HG03045 (cell line): ENCODE measurements around the gene LRTM2.

Experiments used
- ATAC-seq: cut with Tn5 transposase; IDR thresholded peaks from one replicate; pipeline ENCODE4 v1.9.1; 2021; ENCODE audit warnings: mild to moderate bottlenecking, moderate library complexity; ENCODE audit not compliant: unreplicated experiment

Gene LRTM2

DNA sequence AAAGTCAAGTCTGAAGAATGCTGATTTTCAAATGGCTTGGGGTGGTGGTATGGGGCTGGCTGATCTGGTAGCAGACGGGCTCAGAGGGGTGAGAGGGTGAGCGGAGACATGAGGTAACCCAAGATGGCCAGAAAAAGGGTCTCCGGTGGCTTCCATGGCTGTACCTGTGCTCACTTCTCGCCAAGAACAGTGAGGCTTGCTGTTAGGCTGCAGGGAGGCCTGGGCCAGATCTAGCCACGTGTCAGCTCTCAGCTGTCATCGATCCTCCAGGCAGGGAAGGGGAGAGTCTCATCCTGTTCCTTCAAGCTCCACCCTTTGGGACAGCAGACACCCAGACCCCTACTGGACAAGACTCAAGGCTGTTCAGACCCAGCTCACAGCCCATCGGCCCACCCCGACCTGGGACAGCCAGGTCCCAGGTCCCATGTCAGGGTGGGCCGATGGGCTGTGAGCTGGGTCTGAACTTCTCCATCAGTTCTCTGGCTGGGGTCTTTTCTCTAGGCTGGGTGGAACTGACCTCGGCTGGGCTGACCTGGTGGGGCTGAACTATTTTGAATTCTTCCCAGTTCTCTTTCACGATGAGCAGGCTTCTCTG, 9.0 kb downstream of the LRTM2 start:
- no peak for ATAC-seq

DNA sequence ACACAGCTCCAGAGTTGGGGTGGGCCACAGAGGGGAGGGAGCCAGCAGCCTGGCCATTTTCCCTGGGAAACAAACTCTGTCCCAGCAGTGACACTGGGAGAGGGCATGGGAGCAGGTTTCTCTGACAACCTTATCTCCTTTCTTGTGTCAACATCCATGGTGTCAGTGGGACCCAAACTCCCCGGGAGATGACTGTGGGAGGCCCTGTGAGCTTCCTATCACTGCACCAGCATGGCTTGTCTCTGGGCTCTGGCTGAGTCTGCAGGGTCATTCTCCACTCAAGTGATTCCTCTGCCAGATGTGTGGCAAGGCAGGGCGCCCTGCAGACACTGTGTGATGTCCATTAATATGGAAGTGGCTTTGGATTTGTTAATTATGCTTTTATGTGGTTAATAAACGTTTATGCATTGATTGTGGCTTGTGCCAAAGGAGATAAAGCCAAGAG, 10.1 kb downstream of the LRTM2 start:
- ATAC-seq, result no peak

GRCh38 chr12:1830981-1831963, 10.9 kb downstream of the LRTM2 start:
- ATAC-seq, result no peak

GRCh38 chr12:1832801-1833595, 12.6 kb downstream of the LRTM2 start:
- no peak for ATAC-seq

GRCh38 chr12:1833596-1834028, 13.2 kb downstream of the LRTM2 start:
- no peak for ATAC-seq

DNA sequence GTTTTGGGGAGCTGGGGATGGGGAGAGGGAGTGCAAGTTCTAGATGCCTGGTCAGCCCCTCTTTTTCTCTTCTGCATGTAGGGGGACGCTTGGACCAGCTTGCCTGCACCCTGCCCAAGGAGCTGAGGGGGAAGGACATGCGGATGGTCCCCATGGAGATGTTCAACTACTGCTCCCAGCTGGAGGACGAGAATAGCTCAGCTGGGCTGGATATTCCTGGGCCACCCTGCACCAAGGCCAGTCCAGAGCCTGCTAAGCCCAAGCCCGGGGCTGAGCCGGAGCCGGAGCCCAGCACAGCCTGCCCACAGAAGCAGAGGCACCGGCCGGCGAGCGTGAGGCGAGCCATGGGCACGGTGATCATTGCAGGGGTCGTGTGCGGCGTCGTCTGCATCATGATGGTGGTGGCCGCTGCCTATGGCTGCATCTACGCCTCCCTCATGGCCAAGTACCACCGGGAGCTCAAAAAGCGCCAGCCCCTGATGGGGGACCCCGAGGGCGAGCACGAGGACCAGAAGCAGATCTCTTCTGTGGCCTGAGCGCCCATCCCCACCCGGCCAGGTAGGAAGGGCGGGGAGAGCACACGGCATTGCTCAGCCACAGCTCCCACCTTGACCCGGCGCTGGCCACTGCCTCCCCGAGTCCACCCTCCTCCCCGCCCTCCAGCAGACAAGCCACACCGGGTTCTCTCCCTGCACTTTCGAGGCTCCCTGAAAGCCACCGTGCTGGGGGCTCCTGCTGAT, 14.0 kb downstream of the LRTM2 start:
- no peak for ATAC-seq

DNA sequence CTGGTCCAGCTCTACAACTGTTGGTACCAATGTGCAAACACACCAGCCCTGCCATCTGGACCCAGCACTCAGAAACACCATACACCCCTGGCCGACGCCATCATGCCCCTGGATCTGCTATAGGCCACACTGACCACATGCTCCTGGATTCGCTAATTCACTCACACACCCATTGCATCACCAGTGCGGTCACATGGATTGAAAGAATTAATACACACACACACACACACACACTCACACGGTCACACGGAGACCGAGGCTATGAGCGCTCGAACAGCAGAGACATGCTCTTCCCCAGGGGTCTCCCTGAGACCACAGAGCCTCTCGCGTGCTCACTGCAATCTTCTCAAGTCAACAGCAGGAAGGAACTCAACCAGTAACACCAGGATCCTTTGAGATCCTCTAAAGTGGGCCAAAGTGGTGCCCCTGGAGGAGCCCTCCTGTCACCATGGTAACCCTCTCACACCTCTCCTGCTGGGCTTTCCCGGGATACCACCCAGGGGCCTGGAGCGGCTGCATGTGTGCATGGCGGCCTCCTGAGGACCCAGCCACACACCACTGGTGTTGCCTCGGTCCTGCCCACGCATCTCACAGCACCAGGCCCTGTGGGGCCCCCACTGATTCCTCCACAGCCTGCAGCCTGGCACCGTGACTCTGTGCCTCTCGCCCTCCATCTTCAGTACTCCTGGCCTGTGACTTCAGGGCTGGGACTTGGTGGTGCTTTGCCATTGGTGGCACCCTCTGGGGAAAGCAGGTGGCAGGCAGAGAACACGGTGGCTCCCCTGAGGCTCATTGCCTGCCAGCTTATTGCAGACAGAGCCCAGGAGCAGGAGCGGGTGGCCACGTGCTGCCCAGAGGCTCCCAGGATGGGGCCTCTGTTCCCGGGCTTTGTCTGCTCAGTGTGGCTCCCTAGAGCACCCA, 15.1 kb downstream of the LRTM2 start:
- no peak for ATAC-seq

DNA sequence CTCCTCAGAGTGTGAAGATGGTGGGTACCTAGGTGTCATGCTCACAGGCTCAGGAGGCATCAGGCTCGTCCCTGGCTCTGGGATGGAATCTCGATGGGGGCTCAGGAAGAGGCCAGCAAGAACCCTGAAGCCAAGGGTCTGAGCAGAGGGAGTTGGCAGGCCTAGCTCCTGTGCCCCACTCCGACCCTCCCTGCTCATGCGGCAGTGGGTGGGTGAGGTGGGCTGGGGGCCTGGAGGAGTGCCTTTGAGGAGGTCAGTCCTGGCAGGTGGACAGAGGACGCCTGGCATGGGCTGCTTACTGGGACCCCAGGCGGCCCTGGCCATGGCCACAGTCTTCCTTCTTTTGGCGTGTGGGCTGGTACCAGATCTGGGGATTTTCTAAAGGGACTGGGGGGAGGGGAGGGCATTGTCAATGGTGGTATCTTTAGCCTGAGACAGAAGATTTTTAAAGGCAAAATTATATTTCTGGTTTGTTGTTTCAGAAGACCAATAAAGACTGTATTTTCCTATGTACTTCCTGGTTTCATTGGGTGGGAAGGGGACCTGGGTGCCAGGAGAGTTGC, 16.0 kb downstream of the LRTM2 start:
- no peak for ATAC-seq

GRCh38 chr12:1836854-1837421, 16.6 kb downstream of the LRTM2 start:
- ATAC-seq, result no peak

DNA sequence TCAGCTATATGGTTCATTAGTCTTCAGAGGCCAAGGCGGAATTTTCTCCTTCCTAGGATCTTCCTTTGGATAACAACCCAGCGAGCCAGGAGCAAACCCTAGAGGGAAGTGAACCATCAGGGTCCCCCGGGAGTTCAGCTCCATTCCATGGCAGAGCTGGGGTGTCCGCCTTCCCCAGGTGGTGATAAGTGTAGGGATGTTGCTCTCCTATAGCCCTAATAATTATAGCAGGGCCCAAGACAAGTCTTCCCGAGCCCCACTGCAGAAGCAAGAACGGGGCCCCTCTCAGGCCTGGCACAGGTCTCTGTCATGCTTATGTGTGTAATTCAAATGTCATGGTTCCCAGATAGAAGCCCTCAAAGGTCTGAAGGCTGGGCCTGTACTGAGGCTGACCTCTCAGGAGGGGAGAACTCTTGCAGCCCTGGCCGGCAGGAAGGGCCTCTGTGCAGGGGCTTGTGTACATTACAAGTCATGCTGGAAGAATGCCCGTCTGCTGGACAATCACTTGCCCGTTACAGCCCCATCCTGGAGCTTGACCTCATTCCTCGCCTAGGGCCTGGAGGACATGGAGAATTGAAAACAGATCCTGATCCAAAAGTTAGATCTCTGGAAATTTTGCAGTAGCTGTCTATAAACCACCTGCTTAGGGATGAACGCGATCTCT, 17.3 kb downstream of the LRTM2 start:
- no peak for ATAC-seq

DNA sequence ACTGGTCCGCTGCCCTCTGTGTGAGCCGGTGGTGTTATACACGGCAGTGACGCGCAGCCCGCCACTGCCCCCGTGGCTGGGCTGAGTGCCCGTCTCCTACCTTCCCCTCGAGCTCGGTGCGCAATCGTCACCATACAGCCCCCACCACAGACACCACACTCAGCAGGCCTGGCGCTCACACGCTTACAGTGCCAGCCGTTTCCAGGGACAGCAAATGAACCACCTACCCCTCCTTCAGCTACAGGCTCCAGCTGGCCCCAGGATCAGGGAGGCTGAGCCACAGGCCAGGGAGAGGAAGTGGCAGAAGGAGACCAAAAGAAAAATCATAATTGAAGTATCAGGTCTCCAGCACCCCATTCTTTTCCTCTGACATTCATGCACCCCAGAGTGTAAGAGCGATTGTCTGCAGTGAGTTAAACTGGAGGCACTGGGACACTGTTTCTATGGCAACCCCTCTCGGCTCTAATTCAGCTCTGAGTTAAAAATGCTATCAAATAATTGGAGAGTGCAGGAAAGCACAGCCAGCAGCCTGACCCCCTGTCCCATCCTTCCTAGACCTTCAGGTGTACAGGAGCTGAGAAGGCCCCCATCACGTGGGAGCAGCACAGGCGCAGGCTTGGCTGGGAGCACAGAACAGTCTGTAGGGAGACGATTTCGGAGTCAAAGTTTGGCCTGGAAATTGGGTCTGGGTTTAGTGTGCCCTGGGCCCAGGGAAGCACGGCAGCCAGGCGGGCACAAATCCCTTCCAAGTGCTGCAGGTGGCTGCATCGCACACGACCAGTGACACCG, 18.0 kb downstream of the LRTM2 start:
- no peak for ATAC-seq

DNA sequence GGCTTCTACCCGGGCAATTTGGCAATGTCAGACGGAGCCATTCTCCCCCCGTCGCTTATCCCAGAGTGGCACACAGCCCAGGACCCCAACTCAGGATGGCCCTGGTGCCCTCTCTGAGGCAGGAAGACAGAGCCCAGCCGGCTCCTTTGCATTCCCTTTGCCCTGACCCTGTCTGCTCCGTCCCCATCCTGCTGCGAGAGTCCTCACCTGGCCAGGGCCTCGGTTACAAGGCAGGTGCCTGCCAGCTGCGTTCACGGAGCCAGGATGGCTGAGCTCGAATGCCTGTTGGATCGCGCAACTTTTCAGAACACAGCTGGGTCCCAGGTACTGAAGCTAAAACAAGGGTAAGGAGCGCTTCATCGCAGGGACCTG, 18.6 kb downstream of the LRTM2 start:
- no peak for ATAC-seq

- ATAC-seq, result no peak
Observed at GRCh38 chr12:1839464-1839863, 19.1 kb downstream of the LRTM2 start.

- no peak for ATAC-seq
Observed at GRCh38 chr12:1839956-1840951, 19.9 kb downstream of the LRTM2 start.

DNA sequence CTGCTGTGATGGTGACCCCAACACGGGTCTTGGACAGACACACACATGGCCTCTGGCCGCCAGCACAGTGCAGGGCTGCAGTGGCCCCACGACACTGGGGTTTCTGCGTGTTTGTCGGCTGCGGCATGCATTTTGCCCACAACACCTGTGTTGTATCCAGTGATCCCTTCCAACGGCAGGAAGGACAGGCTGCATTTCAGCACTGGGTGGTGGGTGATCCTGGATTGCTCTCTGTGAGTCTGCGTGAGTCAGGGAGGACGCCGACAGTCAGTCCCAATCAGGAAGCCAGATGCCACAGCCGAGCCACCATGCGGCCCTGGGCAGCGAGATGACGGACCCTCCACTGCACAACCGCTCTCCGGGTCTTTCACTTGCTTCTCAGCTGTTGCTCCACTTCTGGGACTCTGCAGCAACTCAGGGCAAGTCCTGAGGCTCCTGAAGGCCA, 20.6 kb downstream of the LRTM2 start:
- no peak for ATAC-seq

DNA sequence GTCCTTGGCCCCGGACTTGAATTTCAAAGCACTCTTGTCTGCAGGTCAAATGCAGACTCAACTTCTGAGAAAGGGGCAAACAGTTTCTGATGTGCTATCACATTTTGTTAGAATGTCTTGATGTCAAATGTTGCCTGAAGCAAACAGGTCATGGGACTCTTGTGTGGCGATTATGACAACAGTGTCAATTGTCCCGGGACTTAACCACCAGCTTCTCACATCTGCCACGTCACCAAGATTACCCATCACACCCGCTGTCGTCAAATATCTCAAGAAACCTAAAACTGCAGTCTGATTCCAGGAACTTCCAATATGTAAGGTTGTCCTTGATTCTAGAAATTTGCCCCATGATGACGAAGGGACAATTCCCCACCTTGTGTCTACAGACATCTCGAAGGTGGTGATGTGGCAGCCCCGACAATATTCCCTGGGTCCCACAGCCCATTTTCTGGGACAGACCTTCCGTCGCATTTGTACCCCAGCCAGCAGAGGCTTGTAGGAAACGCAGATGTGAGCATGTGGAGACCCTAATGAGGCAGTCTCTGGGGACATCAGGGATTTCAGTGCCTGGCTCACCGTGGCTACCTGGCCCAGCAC, 21.3 kb downstream of the LRTM2 start:
- no peak for ATAC-seq
